A549 (cell line): ENCODE data around the gene SLC23A2. TPM values are rescaled to one million over a fixed set of nuclear protein-coding genes. Genes with fewer than 3 reads are reported as not detected.
"Not testable (repeated sequence)": the region's sequence is repeated elsewhere in the genome, so short reads cannot be mapped to it uniquely, and the experiment has no call there.

Source experiments
- ATAC-seq, 2 experiments: fragments of 200-7000 bp in 1 of 2; fragments of >200 bp in 1 of 2; cut with Nextera tagmentation in 1 of 2; cut with Tn5 transposase in 1 of 2; 3 replicates each; pipeline versions ENCODE4 v1.8.0 to v1.9.1; 2018 to 2020; ENCODE audit warnings: mild to moderate bottlenecking in 1 of 2, moderate library complexity in 1 of 2
- CTCF ChIA-PET: fragments of 300-600 bp; sonication (Branson Sonifier 250); formaldehyde crosslinking; extraction: SDS; loops from one replicate; lab custom pipeline; 2021; ENCODE audit warnings: antibody characterized with exemption, inconsistent platforms; lab: Yijun Ruan, JAX
- POLR2A ChIA-PET: fragments of 350-600 bp; formaldehyde crosslinking; extraction: SDS; loops from one replicate; lab custom pipeline; 2021; ENCODE audit warnings: antibody characterized with exemption, inconsistent platforms; lab: Yijun Ruan, JAX
- DNase-seq, 2 experiments: peaks; one replicate each; pipeline versions ENCODE4 v3.0.0 to v3.0.0-alpha.2; 2011 to 2016; ENCODE audit warnings: low read depth in 1 of 2, low spot score in 1 of 2
- FAIRE-seq: peaks from 2 replicates; lab custom pipeline; 2011; peaks lifted over from hg19 to GRCh38; lab: Jason Lieb, UNC
- H3K27ac ChIP-seq, 2 experiments: fragments of >200 bp; sonication (Bioruptor Twin); formaldehyde crosslinking; 3 replicates each; pipeline ENCODE4 v1.5.1; 2016 to 2017
- H3K4me1 ChIP-seq: fragments of >200 bp; sonication (Bioruptor Twin); formaldehyde crosslinking; 3 replicates; pipeline ENCODE4 v1.6.1; 2016
- H3K4me2 ChIP-seq: fragments of >200 bp; sonication (Bioruptor Twin); formaldehyde crosslinking; 3 replicates; pipeline ENCODE4 v1.6.1; 2016
- H3K4me3 ChIP-seq: fragments of >200 bp; sonication (Bioruptor Twin); formaldehyde crosslinking; 3 replicates; pipeline ENCODE4 v1.5.1; 2016
- H3K9me3 ChIP-seq: fragments of >200 bp; sonication (Bioruptor Twin); formaldehyde crosslinking; 3 replicates; pipeline ENCODE4 v1.6.1; 2016
- CEBPB ChIP-seq, 2 experiments: fragments of >200 bp in 1 of 2; sonication (Bioruptor Twin) in 1 of 2; formaldehyde crosslinking in 1 of 2; IDR thresholded peaks; 2 replicates each; pipeline ENCODE4 v1.6.1; 2012 to 2016
- ESRRA ChIP-seq: fragments of 150-350 bp; IDR thresholded peaks from 2 replicates; pipeline ENCODE4 v1.6.1; 2014; ENCODE audit warnings: mild to moderate bottlenecking, low read length, borderline replicate concordance
- FOSB ChIP-seq: fragments of 250-450 bp; sonication (Bioruptor Pico); IDR thresholded peaks from 2 replicates; pipeline ENCODE4 v1.5.0; 2020; ENCODE audit warnings: mild to moderate bottlenecking, moderate library complexity
- FOSL2 ChIP-seq, 2 experiments: fragments of 450-650 bp in 1 of 2; fragments of >200 bp in 1 of 2; sonication (Bioruptor Twin) in 1 of 2; formaldehyde crosslinking; IDR thresholded peaks; 2 replicates each; pipeline versions ENCODE4 v1.5.0 to v1.6.1; 2016 to 2020; ENCODE audit warnings: mild to moderate bottlenecking in 1 of 2, moderate library complexity in 1 of 2
- MAZ ChIP-seq: fragments of 150-350 bp; IDR thresholded peaks from 2 replicates; pipeline ENCODE4 v1.6.1; 2014; ENCODE audit warnings: antibody characterized with exemption, low read depth, low read length, borderline replicate concordance
- MYC ChIP-seq: IDR thresholded peaks from 2 replicates; pipeline ENCODE4 v1.6.1; 2012; ENCODE audit warnings: mild to moderate bottlenecking, inconsistent platforms, low read length, improper control_type of control experiment, borderline replicate concordance
- PBX3 ChIP-seq: IDR thresholded peaks from 2 replicates; pipeline ENCODE4 v1.6.1; 2012
- POLR2A ChIP-seq: IDR thresholded peaks from 2 replicates; pipeline ENCODE4 v1.6.1; 2012; ENCODE audit warnings: mild to moderate bottlenecking, low read length
- POLR2AphosphoS2 ChIP-seq: conservative IDR thresholded peaks from 2 replicates; pipeline ENCODE4 v1.6.1; 2012; ENCODE audit warnings: low read length, improper control_type of control experiment, inconsistent platforms
- RAD21 ChIP-seq, 2 experiments: fragments of >200 bp in 1 of 2; sonication (Bioruptor Twin) in 1 of 2; formaldehyde crosslinking in 1 of 2; IDR thresholded peaks in 1 of 2; conservative IDR thresholded peaks in 1 of 2; 2 replicates in 1 of 2; 3 replicates in 1 of 2; pipeline ENCODE4 v1.6.1; 2012 to 2018; ENCODE audit warnings: inconsistent platforms in 1 of 2
- RARB ChIP-seq: fragments of 250-450 bp; sonication (Bioruptor Pico); IDR thresholded peaks from 2 replicates; pipeline ENCODE4 v1.8.0; 2021; ENCODE audit warnings: mild to moderate bottlenecking, moderate library complexity
- RFX5 ChIP-seq: fragments of 450-650 bp; IDR thresholded peaks from 2 replicates; pipeline ENCODE4 v1.7.1; 2014; ENCODE audit warnings: antibody characterized with exemption, mild to moderate bottlenecking, moderate library complexity
- ZFP36 ChIP-seq: fragments of 450-650 bp; IDR thresholded peaks from 2 replicates; pipeline ENCODE4 v1.6.1; 2014; ENCODE audit warnings: borderline replicate concordance; ENCODE audit not compliant: partially characterized antibody
- ZNF302 ChIP-seq: fragments of 250-450 bp; sonication (Bioruptor Pico); IDR thresholded peaks from 2 replicates; pipeline ENCODE4 v1.9.0; 2021; ENCODE audit warnings: inconsistent platforms, mild to moderate bottlenecking, moderate library complexity
- WGBS: methylation state at CpG from one replicate; pipeline ENCODE4 v1.1.6; 2017; ENCODE audit errors: missing lambda C conversion rate; 5-methylcytosine and 5-hydroxymethylcytosine counted together
- polyA plus RNA-seq, 4 experiments: library from polyadenylated mRNA; depleted of rRNA in 3 of 4; stranded (reverse); fragments of >200 nt; fragmentation: RNase III in 1 of 4; extraction: RNeasy Plus Mini Kit Qiagen cat#74134 plus additional on column Dnase treatment in 1 of 4; gene quantifications; 2 replicates in 3 of 4; 3 replicates in 1 of 4; pipeline ENCODE4 v1.2.3, GENCODE V29; 2011 to 2017
- TF ChIP-seq, protein P1 (sequence below): fragments of 150-350 bp; IDR thresholded peaks from 2 replicates; pipeline ENCODE4 v1.6.1; 2014; ENCODE audit warnings: low read depth, mild to moderate bottlenecking, low read length
- TF ChIP-seq, protein P2 (sequence below): IDR thresholded peaks from 2 replicates; pipeline ENCODE4 v1.6.1; 2012
- TF ChIP-seq, protein P3 (sequence below): IDR thresholded peaks from 2 replicates; pipeline ENCODE4 v1.6.1; 2012; ENCODE audit warnings: low read depth, borderline replicate concordance
- TF ChIP-seq, protein P4 (sequence below): fragments of 200-600 bp; sonication (generic); IDR thresholded peaks from 2 replicates; pipeline ENCODE4 v1.6.1; 2016; ENCODE audit warnings: antibody characterized with exemption, mild to moderate bottlenecking, moderate library complexity
- TF ChIP-seq, protein P5 (sequence below): fragments of 450-650 bp; IDR thresholded peaks from 2 replicates; pipeline ENCODE4 v1.6.1; 2014; ENCODE audit warnings: antibody characterized with exemption

SLC23A2 gene
- polyA plus RNA-seq, 2 of the 4 experiments (the other 2 are of a cell fraction): 13.1 to 47.8 TPM

DNA sequence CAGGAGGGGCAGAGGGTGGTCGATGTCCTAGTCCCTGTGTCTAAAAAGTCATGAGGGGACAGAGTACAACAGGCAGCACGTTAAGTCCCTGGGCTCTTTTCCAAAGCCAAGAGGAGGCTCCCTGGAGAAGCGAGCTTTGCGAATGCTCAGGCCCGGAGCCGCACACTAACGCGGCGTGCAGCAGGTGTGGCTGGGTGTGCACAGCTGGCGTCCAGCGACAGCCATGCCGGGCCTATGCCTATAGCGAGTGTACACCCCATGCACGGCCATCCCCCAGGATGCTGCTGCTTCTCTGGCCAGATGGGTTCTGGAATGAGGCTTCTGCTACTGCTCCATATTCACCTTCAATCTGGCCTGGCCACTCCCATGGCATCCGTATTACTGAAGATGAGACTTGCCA lies 148.3 kb downstream of the SLC23A2 start:
- H3K27ac ChIP-seq: no peak overlapping the region
- WGBS: 89% methylated on average over 15 of the region's 15 CpGs
- H3K4me1 ChIP-seq: no peaks in the 10 kb centered on the region
- no peaks in the 10 kb centered on the region for H3K9me3 ChIP-seq
- H3K4me3 ChIP-seq: no peak overlapping the region
- DNase-seq (no peak), ATAC-seq (peak in 1 of 2 experiments; percentile 21; a peak in 1 of 6 replicates), FAIRE-seq (no peak)
- ChIA-PET POLR2A (no interaction called here), CTCF (no interaction called here)
- TF ChIP-seq PBX3: no peak
- TF ChIP-seq, protein P1, sequence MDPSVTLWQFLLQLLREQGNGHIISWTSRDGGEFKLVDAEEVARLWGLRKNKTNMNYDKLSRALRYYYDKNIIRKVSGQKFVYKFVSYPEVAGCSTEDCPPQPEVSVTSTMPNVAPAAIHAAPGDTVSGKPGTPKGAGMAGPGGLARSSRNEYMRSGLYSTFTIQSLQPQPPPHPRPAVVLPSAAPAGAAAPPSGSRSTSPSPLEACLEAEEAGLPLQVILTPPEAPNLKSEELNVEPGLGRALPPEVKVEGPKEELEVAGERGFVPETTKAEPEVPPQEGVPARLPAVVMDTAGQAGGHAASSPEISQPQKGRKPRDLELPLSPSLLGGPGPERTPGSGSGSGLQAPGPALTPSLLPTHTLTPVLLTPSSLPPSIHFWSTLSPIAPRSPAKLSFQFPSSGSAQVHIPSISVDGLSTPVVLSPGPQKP: no peak
- TF ChIP-seq, protein P2, sequence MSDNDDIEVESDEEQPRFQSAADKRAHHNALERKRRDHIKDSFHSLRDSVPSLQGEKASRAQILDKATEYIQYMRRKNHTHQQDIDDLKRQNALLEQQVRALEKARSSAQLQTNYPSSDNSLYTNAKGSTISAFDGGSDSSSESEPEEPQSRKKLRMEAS: no peak
- TF ChIP-seq POLR2AphosphoS2: no peak
- TF ChIP-seq CEBPB (IDR thresholded peaks at IDR 0.05): no peak
- TF ChIP-seq ESRRA: no peak
- TF ChIP-seq RFX5: no peak
- TF ChIP-seq RARB (CRISPR knock-in tag): no peak
- TF ChIP-seq POLR2A: no peak
- TF ChIP-seq RAD21 (conservative IDR thresholded peaks at IDR 0.05 in 1 of 2, IDR thresholded peaks at IDR 0.05 in 1 of 2): no peak
- TF ChIP-seq, protein P3, sequence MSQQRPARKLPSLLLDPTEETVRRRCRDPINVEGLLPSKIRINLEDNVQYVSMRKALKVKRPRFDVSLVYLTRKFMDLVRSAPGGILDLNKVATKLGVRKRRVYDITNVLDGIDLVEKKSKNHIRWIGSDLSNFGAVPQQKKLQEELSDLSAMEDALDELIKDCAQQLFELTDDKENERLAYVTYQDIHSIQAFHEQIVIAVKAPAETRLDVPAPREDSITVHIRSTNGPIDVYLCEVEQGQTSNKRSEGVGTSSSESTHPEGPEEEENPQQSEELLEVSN: no peak
- no peak for TF ChIP-seq MAZ
- TF ChIP-seq MYC: no peak
- TF ChIP-seq, protein P4, sequence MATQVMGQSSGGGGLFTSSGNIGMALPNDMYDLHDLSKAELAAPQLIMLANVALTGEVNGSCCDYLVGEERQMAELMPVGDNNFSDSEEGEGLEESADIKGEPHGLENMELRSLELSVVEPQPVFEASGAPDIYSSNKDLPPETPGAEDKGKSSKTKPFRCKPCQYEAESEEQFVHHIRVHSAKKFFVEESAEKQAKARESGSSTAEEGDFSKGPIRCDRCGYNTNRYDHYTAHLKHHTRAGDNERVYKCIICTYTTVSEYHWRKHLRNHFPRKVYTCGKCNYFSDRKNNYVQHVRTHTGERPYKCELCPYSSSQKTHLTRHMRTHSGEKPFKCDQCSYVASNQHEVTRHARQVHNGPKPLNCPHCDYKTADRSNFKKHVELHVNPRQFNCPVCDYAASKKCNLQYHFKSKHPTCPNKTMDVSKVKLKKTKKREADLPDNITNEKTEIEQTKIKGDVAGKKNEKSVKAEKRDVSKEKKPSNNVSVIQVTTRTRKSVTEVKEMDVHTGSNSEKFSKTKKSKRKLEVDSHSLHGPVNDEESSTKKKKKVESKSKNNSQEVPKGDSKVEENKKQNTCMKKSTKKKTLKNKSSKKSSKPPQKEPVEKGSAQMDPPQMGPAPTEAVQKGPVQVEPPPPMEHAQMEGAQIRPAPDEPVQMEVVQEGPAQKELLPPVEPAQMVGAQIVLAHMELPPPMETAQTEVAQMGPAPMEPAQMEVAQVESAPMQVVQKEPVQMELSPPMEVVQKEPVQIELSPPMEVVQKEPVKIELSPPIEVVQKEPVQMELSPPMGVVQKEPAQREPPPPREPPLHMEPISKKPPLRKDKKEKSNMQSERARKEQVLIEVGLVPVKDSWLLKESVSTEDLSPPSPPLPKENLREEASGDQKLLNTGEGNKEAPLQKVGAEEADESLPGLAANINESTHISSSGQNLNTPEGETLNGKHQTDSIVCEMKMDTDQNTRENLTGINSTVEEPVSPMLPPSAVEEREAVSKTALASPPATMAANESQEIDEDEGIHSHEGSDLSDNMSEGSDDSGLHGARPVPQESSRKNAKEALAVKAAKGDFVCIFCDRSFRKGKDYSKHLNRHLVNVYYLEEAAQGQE: no peak
- TF ChIP-seq, protein P5, sequence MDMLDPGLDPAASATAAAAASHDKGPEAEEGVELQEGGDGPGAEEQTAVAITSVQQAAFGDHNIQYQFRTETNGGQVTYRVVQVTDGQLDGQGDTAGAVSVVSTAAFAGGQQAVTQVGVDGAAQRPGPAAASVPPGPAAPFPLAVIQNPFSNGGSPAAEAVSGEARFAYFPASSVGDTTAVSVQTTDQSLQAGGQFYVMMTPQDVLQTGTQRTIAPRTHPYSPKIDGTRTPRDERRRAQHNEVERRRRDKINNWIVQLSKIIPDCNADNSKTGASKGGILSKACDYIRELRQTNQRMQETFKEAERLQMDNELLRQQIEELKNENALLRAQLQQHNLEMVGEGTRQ: no peak
- no peak overlapping the region for H3K4me2 ChIP-seq

- POLR2A ChIA-PET: no interaction called here
- Histone ChIP-seq H3K4me2 (no peak overlapping the region), H3K9me3 (no peaks in the 10 kb centered on the region), H3K4me1 (no peaks in the 10 kb centered on the region), H3K4me3 (no peak overlapping the region), H3K27ac (no peak overlapping the region)
- DNase-seq (no peak), FAIRE-seq (no peak), ATAC-seq (no peak)
- CTCF ChIA-PET: interaction anchor here (0.6 to 1.1 kb wide), 5 partner anchors 10 to 112 kb away, joined by 3 to 6 read pairs (median 4); no protein-coding TSS in a partner anchor
- no peak for TF ChIP-seq RFX5
- TF ChIP-seq ZNF302 (CRISPR knock-in tag): no peak
- TF ChIP-seq, protein P2: no peak
- no peak for TF ChIP-seq FOSL2 (IDR thresholded peaks at IDR 0.05)
- no peak for TF ChIP-seq FOSL2 (CRISPR knock-in tag; IDR thresholded peaks at IDR 0.05)
- no peak for TF ChIP-seq PBX3
- TF ChIP-seq ZFP36: no peak
- TF ChIP-seq FOSB (CRISPR knock-in tag): no peak
- WGBS: 88% methylated on average over 5 of the region's 5 CpGs
Observed at GRCh38 chr20:4850960-4851359, 150.3 kb downstream of the SLC23A2 start.

GRCh38 chr20:4848829-4849228 lies 152.5 kb downstream of the SLC23A2 start:
- FAIRE-seq, POLR2A ChIA-PET, H3K4me2 ChIP-seq, H3K4me3 ChIP-seq, H3K9me3 ChIP-seq, H3K4me1 ChIP-seq, ATAC-seq, CTCF ChIA-PET, H3K27ac ChIP-seq, DNase-seq: not testable (repeated sequence)
- WGBS: 86% methylated on average over 3 of the region's 3 CpGs
